Duodenal mucosa (tissue), 2 donors: ENCODE measurements around the gene SLC1A3.

ENCODE experiments used
- H3K27ac ChIP-seq: one replicate; pipeline ENCODE4 v1.7.0; 2013; ENCODE audit warnings: low read depth, low read length
- H3K27me3 ChIP-seq, 2 donors: one replicate each; pipeline ENCODE4 v1.7.0; 2013; ENCODE audit warnings: low read length in 2 of 2, control low read depth in 1 of 2; ENCODE audit not compliant: insufficient read depth in 2 of 2, control insufficient read depth in 1 of 2
- H3K36me3 ChIP-seq, 2 donors: one replicate each; pipeline ENCODE4 v1.7.0; 2013; ENCODE audit warnings: low read length in 2 of 2, control low read depth in 1 of 2; ENCODE audit not compliant: insufficient read depth in 2 of 2, control insufficient read depth in 1 of 2
- H3K4me1 ChIP-seq, 2 donors: one replicate each; pipeline ENCODE4 v1.7.0; 2013; ENCODE audit warnings: low read length in 2 of 2, control low read depth in 1 of 2; ENCODE audit not compliant: insufficient read depth in 2 of 2, control insufficient read depth in 1 of 2
- H3K4me3 ChIP-seq, 2 donors: one replicate each; pipeline ENCODE4 v1.7.0; 2013; ENCODE audit warnings: low read length in 2 of 2, low read depth in 1 of 2
- H3K9ac ChIP-seq, 2 donors: one replicate each; pipeline ENCODE4 v1.7.0; 2013; ENCODE audit warnings: low read length in 2 of 2, low read depth in 1 of 2
- H3K9me3 ChIP-seq, 2 donors: one replicate each; pipeline ENCODE4 v1.7.0; 2013; ENCODE audit warnings: low read length in 2 of 2, control low read depth in 1 of 2; ENCODE audit not compliant: control insufficient read depth in 1 of 2

SLC1A3 gene

GRCh38 chr5:36692791-36693763 lies 86.7 kb downstream of the SLC1A3 start:
- H3K36me3 ChIP-seq: no peaks in the 10 kb centered on the region
- H3K9me3 ChIP-seq: no peaks in the 10 kb centered on the region
- no peak overlapping the region for H3K27ac ChIP-seq
- no peak overlapping the region for H3K4me3 ChIP-seq
- no peak overlapping the region for H3K9ac ChIP-seq
- no peaks in the 10 kb centered on the region for H3K4me1 ChIP-seq
- no peaks in the 10 kb centered on the region for H3K27me3 ChIP-seq

- no peak overlapping the region for H3K27ac ChIP-seq
- no peaks in the 10 kb centered on the region for H3K9me3 ChIP-seq
- H3K4me3 ChIP-seq: no peak overlapping the region
- H3K9ac ChIP-seq: no peak overlapping the region
- H3K27me3 ChIP-seq: no peaks in the 10 kb centered on the region
- no peaks in the 10 kb centered on the region for H3K4me1 ChIP-seq
- H3K36me3 ChIP-seq: no peaks in the 10 kb centered on the region
Measured at GRCh38 chr5:36694351-36694750, 87.9 kb downstream of the SLC1A3 start.

GRCh38 chr5:36696059-36696673 lies 89.8 kb downstream of the SLC1A3 start:
- Histone ChIP-seq H3K4me3 (no peak overlapping the region), H3K4me1 (no peaks in the 10 kb centered on the region), H3K27me3 (peaks cover 0 to 4% of the 10 kb centered on the region in 2 donors), H3K27ac (no peak overlapping the region), H3K36me3 (no peaks in the 10 kb centered on the region), H3K9ac (no peak overlapping the region), H3K9me3 (no peaks in the 10 kb centered on the region)

- peaks cover 0 to 6% of the 10 kb centered on the region in 2 donors for H3K27me3 ChIP-seq
- H3K36me3 ChIP-seq: no peaks in the 10 kb centered on the region
- no peaks in the 10 kb centered on the region for H3K4me1 ChIP-seq
- H3K9ac ChIP-seq: no peak overlapping the region
- no peak overlapping the region for H3K27ac ChIP-seq
- H3K4me3 ChIP-seq: no peak overlapping the region
- H3K9me3 ChIP-seq: no peaks in the 10 kb centered on the region
Measured at GRCh38 chr5:36698031-36698430, 91.6 kb downstream of the SLC1A3 start.

GRCh38 chr5:36701085-36701698 lies 94.8 kb downstream of the SLC1A3 start:
- H3K9me3 ChIP-seq: no peaks in the 10 kb centered on the region
- H3K27me3 ChIP-seq: peaks cover 0 to 6% of the 10 kb centered on the region in 2 donors
- H3K27ac ChIP-seq: no peak overlapping the region
- no peaks in the 10 kb centered on the region for H3K4me1 ChIP-seq
- H3K9ac ChIP-seq: no peak overlapping the region
- no peaks in the 10 kb centered on the region for H3K36me3 ChIP-seq
- no peak overlapping the region for H3K4me3 ChIP-seq

- Histone ChIP-seq H3K27me3 (peaks cover 0 to 6% of the 10 kb centered on the region in 2 donors), H3K4me3 (no peak overlapping the region), H3K4me1 (no peaks in the 10 kb centered on the region), H3K36me3 (no peaks in the 10 kb centered on the region), H3K9ac (no peak overlapping the region), H3K27ac (no peak overlapping the region), H3K9me3 (peaks cover 0 to 2% of the 10 kb centered on the region in 2 donors)
Measured at GRCh38 chr5:36703245-36703860, 96.9 kb downstream of the SLC1A3 start.

GRCh38 chr5:36704131-36704530 lies 97.7 kb downstream of the SLC1A3 start:
- Histone ChIP-seq H3K9ac (no peak overlapping the region), H3K4me3 (no peak overlapping the region), H3K4me1 (no peaks in the 10 kb centered on the region), H3K27ac (no peak overlapping the region), H3K9me3 (peaks cover 0 to 2% of the 10 kb centered on the region in 2 donors), H3K27me3 (peaks cover 0 to 6% of the 10 kb centered on the region in 2 donors), H3K36me3 (no peaks in the 10 kb centered on the region)

GRCh38 chr5:36705055-36705454 lies 98.6 kb downstream of the SLC1A3 start:
- H3K9me3 ChIP-seq: peaks cover 0 to 2% of the 10 kb centered on the region in 2 donors
- H3K4me1 ChIP-seq: no peaks in the 10 kb centered on the region
- no peak overlapping the region for H3K9ac ChIP-seq
- H3K4me3 ChIP-seq: no peak overlapping the region
- no peaks in the 10 kb centered on the region for H3K36me3 ChIP-seq
- peaks cover 0 to 6% of the 10 kb centered on the region in 2 donors for H3K27me3 ChIP-seq
- H3K27ac ChIP-seq: no peak overlapping the region

GRCh38 chr5:36706662-36707061 lies 100.3 kb downstream of the SLC1A3 start:
- no peaks in the 10 kb centered on the region for H3K36me3 ChIP-seq

More at GRCh38 chr5:36706662-36707061, 100.3 kb downstream of the SLC1A3 start:
- H3K27me3 ChIP-seq: no peaks in the 10 kb centered on the region
- no peak overlapping the region for H3K27ac ChIP-seq
- H3K9me3 ChIP-seq: peaks cover 0 to 2% of the 10 kb centered on the region in 2 donors
- no peak overlapping the region for H3K9ac ChIP-seq
- no peaks in the 10 kb centered on the region for H3K4me1 ChIP-seq
- H3K4me3 ChIP-seq: no peak overlapping the region
